Endometrium (tissue), 2 donors: ENCODE measurements around the gene SEC16A.

Experiments
- FAIRE-seq: peaks from 2 replicates; lab custom pipeline; 2012; peaks lifted over from hg19 to GRCh38; lab: Jason Lieb, UNC
- donor health status: control.
- donor health status: control.

Gene SEC16A

DNA sequence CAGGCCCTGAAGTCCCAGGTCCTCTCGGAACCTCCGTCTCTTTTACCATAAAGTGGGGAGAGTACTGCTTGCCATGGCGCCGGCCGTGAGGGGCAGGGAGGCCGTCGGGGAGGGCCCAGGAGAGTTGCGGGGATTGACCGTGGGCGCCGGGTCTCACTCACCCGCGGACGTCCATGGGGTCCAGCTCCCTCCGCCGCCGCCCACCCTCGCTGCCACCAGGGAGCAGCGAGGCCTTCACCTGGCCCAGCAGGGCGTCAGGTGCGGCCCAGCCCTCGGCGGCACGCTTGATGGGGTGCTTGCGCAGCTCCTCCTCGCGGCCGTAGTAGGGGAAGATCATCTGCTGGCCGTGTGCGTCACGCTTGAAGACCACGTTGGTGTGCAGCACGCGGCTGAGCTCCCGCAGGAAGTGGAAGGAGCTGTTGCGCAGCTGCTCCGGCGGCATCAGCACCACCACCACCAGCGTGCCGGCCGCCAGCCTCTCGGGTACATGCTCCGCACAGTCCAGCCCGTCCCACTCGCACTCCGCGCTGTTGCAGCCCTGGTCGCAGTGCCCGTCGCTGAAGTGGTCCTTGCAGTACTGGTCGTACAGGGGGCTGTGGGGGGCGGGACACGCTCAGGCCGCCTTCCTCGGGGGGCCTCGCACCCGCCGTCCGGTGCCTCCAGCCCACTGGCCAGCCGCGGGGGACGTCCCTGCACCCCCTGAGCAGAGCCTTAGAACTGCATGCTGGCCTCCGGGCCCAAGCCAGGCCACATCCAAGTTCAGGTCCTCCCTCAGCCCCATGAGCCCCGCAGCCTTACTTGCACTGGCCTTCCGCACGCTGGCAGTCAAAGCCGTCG is 21.9 kb upstream of the SEC16A start:
- FAIRE-seq: no peak

DNA sequence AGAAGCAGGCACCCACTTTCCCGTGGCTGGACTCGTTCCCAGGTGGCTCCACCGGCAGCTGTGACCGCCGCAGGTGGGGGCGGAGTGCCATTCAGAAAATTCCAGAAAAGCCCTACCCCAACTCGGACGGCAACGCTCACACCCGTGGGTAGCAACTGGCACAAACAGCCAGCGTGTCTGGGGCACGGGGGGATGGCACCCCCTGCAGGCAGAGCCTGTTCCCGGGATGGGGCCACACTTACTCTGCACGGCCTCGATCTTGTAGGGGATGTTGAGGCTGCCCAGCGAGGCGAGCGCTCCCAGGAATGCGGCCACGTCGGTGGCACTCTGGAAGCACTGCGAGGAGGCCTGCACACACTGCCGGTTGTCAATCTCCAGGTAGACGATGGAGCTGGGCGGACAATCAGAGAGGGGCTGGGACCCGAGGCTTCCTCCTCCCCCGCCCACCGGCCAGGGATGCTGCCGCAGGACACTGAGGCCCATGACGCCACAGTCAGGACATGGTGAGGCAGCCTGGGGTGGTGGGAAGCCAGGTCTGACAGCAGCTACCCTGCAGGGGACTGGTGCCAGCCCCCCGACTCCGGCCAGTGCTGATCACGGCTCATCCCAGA is 20.2 kb upstream of the SEC16A start:
- FAIRE-seq: no peak

DNA sequence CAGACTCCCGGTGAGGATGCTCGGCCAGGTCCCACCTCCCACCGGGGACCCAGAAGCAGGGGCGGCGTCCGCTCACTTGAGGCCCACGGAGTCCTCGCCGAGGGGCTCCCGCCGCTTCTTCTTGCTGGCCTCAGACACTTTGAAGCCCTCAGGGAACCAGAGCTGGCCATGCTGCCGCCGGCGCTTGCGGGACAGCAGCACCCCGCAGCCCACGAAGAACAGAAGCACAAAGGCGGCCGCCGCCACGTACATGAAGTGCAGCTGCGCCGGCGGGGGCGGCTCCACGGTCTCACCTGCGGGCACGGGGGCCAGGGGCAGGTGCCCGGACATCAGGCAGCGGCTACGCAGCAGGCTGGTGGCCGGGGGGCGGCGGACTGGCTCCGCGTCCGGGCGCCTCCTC is 19.4 kb upstream of the SEC16A start:
- FAIRE-seq: no peak

DNA sequence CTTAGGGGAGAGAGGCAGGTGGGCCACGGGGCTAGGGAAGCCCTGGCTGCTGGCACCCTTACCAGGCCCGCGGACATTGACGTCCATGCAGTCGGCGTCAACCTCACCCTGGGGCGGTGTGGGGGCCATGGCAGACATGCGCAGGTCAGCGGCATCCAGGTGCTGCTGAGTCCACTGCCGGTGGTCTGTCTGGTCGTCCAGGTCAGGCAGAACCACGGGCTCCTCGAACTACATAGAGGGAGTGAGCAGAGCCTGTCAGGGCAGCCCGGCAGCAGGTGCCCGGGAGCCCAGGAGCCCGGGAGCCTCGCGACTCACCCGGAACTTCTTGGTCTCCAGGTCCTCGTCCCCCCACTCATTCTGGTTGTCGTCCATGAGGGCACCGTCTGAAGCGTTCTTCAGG is 18.8 kb upstream of the SEC16A start:
- FAIRE-seq: no peak

DNA sequence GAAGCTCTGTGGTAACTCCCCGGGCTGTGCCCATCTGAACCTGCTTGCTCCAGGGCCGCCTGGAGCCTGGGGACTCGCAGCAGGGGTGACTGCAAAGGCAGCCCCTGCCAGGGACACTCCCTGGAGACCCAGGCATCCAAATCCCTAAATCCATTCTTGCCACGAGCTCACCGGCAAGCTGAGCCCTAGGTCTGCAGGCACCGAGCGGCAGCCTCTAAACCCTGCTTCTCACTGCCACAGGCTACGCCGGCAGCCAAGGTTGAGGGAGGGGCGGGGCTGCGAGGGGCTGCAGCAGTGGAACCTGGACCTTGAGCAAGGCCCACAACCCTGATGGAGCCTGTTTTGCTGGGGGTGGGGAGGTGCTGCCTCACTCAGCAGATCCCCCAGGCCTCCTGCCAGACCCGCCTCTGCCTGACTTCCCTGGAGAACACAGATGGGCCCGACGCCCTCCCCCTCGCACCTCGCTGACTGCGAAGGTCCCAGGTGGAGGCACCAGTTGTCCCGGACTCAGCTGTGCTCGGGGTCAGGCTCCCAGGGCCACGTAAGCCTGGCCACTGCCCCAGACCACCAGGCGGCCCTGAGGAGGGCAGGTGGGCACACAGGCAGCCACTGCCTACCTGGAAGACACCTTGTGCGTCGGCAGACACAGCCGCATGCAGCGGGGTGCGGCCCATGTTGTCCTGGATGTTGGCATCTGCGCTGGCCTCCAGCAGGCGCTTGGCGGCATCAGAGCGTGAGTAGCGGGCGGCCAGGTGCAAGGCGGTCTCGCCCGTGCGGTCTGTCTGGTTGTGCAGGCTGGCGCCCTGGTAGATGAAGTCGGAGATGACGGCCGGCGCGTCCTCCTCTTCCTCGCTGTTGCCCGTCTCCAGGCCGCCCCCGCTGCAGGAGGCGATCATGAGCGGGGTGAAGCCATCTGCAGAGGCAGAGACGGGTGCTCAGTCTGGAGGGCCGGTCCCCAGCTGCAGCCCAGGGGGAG is 17.4 kb upstream of the SEC16A start:
- FAIRE-seq: no peak

DNA sequence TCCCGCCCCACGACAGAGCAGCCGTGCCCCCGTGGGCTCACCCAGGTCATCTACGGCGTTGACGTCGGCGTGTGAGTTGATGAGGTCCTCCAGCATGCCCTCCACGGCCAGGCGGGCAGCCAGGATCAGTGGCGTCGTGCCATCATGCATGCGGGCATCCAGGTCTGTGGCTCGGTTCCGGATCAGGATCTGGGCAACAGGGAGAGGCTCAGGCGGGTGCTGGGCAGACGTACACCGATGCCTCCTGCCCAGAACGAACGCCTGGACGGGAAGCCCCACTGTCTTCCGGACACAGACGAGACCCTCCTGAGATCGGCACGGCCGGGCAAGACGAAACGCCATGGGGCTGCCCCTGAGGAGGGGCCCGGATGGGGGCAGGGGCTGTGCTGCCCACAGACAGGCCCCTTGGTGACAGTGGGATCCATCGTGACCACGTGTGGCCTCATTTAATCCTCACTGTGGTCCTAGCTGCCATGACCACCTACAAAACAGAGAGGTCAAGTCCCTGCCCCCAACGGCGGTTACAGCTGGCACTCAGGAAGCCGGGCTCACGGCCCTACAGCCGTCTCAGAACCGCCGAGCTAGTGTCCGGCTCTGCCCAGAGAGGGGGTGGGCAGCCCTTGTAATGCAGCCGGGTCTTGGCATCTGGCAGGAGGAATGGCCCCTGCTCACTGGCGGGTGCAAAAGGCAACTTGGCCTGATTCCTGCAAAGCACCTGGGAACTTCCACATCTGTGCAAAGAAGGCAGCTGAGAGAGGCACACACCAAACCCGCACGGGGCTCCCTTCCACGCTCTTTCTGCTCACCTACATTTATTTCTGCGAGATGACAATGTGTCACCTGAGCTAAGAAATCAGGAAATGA is 16.5 kb upstream of the SEC16A start:
- FAIRE-seq: no peak

DNA sequence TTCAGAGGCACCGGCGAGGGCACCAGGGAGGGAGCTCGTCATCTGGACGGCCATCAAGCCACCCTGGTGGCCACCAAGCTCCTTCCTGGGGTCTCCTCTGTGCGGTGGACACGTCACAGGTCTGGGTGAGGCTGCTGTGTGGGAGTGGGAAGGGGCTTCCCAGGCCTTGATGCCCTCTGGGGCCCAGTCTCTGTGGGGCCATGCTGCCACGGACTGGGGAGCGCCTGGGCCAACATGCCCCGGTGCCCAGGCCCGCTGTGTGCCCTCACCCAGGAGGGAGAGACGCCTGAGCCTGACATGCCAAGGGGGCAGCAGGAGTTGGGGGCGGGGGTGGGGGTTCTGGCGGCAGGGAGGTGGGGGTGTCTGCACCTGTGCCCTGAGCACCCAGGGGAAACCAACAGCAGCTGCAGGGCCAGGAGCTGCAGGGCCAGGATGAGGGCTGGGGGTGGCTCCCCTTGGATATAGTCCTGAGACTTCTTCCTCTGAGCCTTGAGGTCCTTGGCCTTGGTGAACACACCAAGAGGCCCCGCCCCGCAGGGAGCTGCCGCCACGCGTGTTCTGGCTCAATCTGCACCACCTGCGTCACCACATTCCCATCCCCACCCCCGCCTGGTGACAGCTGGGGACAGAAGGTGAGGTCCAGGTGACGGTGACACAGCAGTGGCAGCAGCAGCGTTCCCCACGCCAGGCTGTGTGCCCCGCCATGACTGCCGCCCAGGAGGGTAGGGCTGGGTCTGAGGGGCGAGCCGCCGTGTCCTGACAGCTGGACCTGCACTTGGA is 15.3 kb upstream of the SEC16A start:
- FAIRE-seq: no peak

DNA sequence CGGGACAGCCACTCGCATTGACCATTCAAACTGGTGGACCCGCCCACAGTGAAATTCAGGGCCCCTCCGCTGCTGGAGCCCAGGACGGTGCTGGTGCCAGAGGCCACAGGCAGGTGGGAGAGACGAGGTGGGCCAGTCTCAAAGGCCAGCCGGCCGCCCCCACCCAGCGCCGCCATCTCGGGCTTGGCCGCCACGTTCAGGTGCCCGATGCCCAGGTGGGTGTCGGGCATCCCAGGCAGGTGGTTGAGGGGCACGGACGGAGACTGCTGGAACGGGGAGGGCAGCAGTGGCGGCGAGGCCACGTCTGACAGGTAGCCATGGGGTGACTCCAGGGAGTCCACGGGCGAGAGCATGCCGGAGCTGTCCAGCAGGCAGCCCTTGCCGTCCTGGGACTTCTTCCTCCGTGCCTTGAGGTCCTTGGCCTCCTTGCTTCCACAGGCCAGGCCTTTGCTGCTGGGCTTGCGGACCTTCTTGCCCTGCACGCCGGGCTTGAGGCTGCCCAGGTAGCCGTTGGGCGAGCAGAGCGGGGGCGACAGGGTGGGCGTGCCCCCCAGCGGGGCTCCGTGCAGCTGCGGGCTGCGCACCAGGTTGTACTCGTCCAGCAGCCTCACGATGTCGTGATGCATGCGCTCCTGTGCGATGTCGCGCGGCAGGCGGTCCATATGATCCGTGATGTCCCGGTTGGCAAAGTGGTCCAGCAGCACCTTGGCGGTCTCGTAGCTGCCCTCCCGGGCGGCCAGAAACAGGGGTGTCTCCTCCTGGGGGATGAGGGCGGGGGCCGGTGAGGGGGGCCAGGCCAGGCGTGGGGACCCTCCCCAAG is 14.2 kb upstream of the SEC16A start:
- FAIRE-seq: no peak

DNA sequence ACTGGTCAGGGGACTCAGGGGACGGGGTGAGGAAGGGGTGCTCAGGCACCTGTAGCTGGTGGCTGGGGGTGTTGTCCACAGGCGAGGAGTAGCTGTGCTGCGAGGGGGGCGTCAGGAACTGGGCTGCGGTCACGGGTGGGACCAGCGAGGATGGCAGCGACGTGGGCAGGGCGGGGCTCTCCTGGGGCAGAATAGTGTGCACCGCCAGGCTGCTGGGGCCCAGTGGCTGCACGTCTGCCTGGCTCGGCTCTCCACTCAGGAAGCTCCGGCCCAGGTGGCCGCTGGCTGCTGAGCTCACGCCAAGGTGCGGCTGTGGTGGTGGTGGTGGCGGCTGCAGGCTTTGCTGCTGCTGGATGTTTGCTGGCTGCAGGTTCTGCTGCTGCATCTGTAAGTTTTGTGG is 13.3 kb upstream of the SEC16A start:
- FAIRE-seq: no peak

DNA sequence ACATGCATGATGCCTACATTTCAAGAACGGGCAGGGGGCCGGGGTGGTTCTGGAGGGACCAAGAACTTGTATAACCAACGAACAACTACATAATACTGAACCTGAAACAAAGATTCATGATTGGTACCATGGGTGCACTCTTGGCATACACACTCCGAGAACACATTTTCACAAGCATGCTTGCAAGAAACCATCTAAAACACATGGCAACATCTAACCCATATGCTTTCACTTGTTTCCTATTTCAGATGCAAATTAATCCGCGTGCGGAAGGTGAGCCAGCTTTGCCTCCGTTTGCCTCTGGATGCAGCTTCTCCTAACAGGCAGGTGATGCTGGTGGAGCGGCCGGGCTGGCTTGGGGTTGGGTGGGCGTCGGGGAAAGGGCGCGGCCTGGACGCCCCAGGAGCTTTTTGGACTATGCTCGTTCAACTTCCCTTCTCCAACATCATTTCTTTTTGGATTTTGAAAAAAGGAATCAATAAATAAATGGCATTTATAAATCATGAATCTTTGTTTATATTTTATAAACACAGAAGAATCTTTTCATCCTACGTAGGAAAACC is 12.5 kb upstream of the SEC16A start:
- FAIRE-seq: no peak

DNA sequence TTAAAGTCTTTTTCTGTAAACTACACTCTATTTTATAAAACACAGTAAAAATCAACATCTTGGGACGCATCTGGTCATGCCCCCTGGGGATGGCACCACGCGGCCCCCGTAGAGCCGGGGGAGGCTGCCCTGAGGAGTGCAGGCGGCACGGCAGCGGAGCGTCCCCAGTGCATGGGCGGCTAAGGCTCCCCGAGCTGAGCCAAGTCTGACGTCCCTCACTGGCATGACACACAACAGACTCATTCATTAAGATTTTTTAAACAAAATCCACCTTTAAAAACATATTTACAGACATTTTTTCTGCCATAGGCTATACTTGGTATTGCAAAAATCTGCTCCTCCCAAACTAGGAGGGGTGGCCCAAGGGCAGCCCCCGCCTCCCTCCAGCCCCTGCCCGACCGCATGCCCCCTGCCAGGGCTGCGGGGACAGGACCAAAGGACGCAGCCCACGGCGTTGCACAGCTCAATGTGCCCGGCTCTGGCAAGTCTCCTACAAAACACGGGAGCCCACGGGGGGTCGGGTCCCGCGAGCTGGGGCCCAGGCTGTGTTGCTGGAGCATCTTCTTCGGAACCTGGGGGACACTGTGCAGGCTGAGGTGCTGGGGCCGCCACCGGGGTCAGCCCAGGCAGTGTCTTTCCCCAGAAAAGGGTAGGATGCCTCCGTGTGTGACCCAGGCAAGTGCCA is 11.8 kb upstream of the SEC16A start:
- FAIRE-seq: no peak

DNA sequence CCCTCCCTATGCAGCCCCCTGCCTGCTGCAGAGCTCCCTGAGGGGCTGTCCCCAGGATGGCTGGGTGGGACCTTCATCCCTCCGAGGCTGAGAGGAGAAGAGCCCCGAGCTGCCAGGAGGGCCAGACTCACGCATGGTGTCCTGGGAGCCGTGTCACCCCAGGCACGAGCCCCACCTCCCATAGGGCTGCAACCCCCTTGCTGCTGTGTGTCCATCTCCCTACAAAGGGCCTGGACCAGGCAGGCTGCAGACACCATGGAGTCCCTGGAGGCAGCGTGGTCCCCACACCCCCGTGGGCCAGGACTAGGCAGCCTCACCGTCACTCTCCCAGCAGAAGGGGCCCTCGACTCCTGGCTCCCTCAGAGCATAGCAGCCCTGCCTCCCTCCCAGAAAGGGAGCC is 11.2 kb upstream of the SEC16A start:
- FAIRE-seq: no peak

DNA sequence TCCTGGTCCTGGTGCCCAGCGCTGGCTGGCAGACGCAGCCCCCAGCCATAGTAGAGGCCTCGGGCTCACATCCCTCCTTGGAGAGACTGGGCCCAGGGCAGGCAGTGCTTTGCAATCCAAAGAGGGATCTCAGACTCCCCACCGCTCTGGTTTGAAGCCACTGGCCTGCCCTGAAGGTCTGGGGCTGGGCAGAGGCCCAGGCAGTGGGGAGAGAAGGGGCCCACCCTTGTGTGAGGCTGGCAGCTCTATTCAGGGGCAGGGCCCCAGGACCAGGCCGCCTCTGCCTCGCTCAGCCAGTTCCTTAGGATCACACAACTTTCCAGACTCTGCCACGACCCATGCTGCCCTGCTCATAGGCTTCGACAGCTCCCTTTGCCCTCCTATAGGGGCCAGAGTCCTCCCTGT is 10.7 kb upstream of the SEC16A start:
- FAIRE-seq: no peak

DNA sequence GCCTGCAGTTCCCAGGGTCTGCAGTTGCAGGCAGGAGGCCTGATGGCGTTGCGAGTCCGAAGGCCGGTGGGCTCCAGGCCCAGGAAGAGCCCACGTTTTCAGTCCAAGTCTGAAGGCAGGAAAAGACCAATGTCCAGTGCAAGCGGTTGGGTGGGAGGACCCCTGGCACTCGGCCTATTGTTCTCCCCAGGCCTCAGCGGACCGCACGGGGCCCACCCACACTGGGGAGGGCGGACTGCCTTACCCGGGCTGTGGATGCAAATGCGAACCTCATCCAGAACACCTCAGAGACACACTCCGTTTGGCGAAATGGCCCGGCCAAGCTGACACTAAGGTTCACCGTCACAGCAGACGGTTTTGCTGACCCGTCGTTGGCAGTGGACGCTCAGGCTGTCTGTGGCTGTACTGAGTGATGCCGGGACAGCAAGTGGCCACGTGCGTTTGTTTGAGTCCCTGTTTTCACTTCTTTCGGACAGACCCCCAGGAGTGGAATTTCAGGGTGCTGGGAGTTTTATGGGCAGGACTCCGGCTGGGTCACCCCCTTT is 10.2 kb upstream of the SEC16A start:
- no peak for FAIRE-seq

DNA sequence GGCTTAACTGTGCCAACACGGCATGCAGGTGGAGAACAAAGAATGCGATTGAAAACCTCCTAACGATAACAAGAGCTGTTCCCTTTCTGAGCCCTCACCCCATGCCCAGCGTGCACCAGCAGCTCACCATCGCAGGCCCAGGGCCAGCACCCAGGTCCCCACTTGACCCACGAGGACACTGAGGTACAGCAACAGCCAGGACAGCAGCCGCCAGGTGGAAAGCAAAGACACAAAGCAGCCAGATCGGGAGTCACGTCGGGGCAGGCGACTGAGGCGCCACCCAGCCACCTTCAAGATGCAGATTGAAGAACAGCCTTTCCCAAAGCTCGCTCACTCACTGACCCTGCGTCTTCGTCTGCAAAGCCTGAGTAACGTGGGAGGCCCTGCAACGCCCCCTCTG is 6.9 kb upstream of the SEC16A start:
- FAIRE-seq: no peak

DNA sequence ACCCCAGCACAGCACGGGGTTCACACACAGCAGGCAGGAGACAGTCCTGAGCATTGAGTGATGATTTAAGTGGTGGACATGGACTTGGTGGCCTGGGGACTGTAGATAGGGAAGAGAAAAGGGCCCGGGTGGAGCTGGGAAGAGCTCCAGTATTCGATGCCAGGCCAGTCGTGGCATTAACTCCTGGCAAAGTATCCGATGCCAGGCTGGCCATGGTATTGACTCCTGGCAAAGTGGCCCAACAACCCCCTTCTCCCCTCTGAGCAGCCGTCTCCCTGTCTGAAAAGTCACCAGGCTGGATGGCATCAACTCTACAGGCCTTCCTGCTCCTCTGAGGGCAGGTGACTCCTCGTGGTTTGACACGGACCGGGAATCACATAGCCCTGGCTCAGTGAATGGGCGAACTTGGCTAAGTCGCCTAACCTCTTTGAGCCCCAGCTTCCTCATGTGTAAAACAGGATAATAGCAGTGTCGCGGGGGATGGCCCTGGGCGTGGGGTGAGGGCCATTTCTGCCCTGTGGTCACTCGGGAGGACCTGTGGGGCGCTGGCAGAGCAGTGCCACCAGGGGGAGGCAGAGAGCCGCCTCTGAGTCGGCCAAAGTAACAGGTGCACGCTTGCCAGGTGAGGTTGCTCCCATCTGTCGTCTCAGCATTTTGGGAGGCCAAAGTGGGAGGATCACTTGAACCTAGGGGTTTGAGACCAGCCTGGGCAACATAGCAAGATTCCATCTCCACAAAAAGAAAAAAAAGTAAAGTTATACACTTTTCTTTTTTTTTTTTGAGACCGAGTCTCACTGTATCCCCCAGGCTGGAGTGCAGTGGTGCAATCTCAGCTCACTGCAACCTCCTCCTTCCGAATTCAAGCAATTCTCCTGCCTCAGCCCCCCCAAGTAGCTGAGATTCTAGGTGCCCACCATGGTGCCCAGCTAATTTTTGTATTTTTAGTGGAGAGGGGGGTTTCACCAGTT is 5.7 kb upstream of the SEC16A start:
- no peak for FAIRE-seq

DNA sequence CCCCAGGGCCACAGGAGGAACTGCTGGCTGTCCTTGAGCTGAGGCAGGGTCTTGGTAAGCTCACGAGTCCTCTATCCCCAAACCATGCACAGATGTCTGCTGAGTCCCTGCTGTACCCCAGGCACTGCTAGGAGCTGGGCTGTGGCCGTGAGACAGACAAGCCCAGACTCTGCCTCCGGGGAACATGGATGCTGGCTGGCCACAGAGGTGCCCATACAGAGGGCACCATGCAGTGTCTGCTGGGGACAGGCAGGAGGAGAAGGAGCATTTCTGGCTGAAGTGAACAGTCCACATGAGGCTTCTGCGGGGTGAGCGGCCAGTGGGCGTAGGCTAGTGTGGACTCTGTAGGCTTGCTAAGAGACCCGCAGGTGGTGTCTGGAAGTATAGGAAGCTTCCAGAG is 4.8 kb upstream of the SEC16A start:
- FAIRE-seq: no peak
